Activated naive CD4-positive, alpha-beta T cell treated with anti-CD3 and anti-CD28 coated beads, Interleukin-2, amount 50 U/mL, for 24 hours (primary cell): ENCODE data around the gene TP53AIP1.

ENCODE experiments used
- H3K27ac Mint-ChIP-seq: one replicate; pipeline ENCODE4 v1.8.0; 2021; ENCODE audit warnings: mild to moderate bottlenecking, mixed read lengths
- H3K27me3 Mint-ChIP-seq: one replicate; pipeline ENCODE4 v1.8.0; 2021; ENCODE audit warnings: mixed read lengths
- H3K36me3 Mint-ChIP-seq: one replicate; pipeline ENCODE4 v1.8.0; 2021; ENCODE audit warnings: mixed read lengths
- H3K4me1 Mint-ChIP-seq: one replicate; pipeline ENCODE4 v1.8.0; 2021; ENCODE audit warnings: mixed read lengths
- H3K4me3 Mint-ChIP-seq: one replicate; pipeline ENCODE4 v1.8.0; 2021; ENCODE audit warnings: mild to moderate bottlenecking, mixed read lengths
- H3K9me3 Mint-ChIP-seq: one replicate; pipeline ENCODE4 v1.8.0; 2021; ENCODE audit warnings: mixed read lengths

TP53AIP1 gene

DNA sequence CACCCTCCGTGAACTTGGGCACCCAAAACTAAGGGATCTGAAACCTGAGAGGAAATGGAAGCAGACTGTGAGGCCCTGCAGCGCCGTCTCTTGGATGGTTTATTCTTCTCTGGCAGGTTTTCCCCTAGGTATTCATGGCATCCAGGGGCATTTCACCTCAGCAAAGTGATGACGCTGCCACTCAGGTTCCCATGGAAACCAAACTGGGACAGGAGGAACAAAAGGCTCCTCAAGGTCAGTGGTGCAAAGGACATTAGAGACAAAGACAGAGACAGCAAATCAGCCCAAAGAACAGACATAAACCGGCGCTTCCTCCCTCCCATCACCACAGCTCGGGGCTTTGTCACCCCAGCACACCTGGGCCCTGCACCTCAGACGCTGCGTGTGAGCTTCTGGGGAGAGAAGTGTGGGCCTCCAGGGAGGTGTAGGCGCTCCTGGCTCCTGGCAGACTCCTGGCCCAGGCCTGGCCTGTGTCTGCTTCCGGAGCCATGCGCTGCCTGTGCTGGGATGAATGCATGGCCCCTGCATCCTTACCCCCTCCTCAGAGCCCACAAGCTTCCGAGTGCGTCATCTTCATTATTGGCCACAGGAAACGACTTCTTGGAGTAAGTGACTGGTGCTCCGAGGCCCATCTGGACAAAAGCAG, 5.9 kb downstream of the TP53AIP1 start:
- H3K27ac Mint-ChIP-seq = no peak overlapping the region
- no peaks in the 10 kb centered on the region for H3K27me3 Mint-ChIP-seq
- H3K9me3 Mint-ChIP-seq = no peaks in the 10 kb centered on the region
- H3K4me1 Mint-ChIP-seq = no peaks in the 10 kb centered on the region
- H3K4me3 Mint-ChIP-seq = no peak overlapping the region
- H3K36me3 Mint-ChIP-seq = no peaks in the 10 kb centered on the region

DNA sequence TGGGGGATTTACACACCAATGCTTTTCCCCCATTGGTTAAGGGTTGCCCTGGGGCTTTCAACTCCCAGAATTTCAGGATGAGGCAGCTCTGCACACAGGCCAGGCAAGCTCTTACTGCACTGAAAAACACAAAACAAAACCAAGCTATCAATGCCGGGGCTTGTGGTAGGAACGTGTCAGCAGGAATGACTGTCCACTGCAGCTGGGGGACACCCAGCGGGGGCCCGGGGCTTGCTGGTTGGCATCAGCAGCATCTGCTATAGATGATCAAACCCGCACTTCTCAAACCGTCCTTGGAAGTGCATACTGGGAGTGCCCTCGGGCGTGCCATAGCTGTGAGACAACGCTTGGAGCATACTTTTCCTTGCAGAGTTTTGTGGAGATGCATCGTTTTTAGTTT, 7.7 kb downstream of the TP53AIP1 start:
- H3K9me3 Mint-ChIP-seq = no peaks in the 10 kb centered on the region
- no peak overlapping the region for H3K4me3 Mint-ChIP-seq
- H3K27me3 Mint-ChIP-seq = no peaks in the 10 kb centered on the region
- no peaks in the 10 kb centered on the region for H3K4me1 Mint-ChIP-seq
- no peaks in the 10 kb centered on the region for H3K36me3 Mint-ChIP-seq
- no peak overlapping the region for H3K27ac Mint-ChIP-seq

DNA sequence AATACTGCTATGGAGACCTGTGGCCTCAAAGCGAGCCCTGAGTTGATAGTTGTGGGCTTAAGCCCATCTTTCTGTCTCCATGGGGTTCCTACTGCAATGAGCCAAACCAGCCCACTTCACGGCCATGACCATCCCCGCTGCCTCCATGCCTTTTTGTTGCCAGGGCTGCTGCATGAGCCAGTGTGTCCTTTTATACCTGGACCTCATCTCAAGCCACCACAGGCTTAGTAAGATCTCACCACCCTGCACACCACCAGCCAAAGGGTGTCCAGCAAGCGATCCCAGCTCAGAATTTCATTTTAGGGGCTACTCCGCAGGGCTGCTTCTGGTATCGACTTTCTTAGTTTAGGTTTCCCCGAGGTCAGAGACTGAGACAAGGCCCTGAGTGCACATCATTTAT, 8.3 kb downstream of the TP53AIP1 start:
- H3K36me3 Mint-ChIP-seq = no peaks in the 10 kb centered on the region
- no peaks in the 10 kb centered on the region for H3K9me3 Mint-ChIP-seq
- H3K4me1 Mint-ChIP-seq = peaks cover 2% of the 10 kb centered on the region
- no peak overlapping the region for H3K27ac Mint-ChIP-seq
- no peak overlapping the region for H3K4me3 Mint-ChIP-seq
- H3K27me3 Mint-ChIP-seq = no peaks in the 10 kb centered on the region

DNA sequence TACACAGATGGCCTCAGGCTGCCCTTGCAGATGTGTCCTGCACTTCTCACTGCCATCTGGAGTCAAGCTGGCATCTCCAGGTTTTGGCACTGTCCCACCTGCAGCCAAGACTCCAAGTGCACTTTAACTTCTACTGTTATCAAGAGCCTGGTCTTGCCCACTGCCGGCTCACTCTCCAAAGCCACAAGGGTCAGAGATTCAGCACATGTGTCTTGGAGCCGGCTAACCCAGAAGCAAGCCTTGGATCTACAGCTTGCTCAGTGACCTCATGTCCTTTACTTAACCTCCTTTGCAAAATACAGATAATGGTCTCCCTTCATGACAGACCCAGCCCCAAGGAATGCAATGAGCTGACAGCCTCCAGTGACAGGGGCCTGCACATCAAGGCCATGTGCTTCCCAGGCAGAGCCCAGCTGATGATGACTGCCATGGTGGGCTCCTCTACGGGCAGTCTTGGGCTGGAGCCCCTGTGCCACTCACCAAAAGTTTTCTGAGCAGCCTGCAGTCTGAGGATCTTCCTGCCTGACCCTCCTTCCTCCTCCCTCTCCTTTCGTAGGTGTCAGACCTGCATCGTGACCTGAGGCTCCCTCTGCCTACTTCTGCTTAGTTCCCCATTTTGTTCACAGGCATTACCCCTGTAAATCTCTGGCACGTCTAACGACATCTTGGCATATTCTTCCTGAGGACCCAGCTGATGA, 9.0 kb downstream of the TP53AIP1 start:
- Mint-ChIP-seq H3K27ac (no peak overlapping the region), H3K4me3 (no peak overlapping the region), H3K4me1 (peaks cover 6% of the 10 kb centered on the region), H3K36me3 (no peaks in the 10 kb centered on the region), H3K27me3 (no peaks in the 10 kb centered on the region), H3K9me3 (no peaks in the 10 kb centered on the region)

DNA sequence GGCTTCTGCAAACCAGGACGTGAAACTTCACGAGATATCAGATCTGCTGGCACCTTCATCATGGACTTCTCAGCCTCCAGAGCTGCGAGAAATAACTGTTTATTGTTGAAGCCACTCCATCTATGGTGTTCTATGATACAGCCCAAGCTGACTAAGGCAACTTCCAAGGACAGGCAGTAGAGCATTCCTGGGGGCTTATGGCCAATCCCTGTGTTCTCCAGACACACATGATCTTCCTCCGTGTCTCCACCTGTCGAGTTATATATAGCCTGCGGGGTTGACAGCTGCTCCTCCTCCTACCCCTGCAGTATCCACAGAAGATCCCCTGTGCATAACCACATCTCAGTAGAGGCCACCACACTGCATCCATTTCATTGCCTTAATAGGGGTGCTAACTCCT, 11.0 kb downstream of the TP53AIP1 start:
- Mint-ChIP-seq H3K27ac (no peak overlapping the region), H3K9me3 (no peaks in the 10 kb centered on the region)

DNA sequence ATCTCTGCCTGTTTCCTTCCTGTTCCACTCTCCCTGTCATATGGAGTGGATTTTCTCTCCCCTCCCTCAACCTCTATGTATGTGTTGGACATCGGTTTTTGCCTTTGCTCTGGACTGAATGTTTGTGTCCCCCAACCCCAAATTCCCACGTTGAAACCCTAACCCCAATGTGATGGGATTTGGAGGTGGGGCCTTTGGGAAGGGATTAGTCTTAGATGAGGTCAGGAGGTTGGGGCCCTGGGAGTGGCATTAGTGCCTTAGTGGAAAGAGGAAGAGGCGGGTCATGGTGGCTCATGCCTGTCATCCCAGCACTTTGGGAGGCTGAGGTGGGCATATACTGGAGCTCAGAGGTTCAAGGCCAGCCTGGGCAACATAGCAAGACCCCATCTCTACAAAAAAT, 11.6 kb downstream of the TP53AIP1 start:
- peaks cover 14% of the 10 kb centered on the region for H3K4me1 Mint-ChIP-seq
- H3K9me3 Mint-ChIP-seq = no peaks in the 10 kb centered on the region
- H3K36me3 Mint-ChIP-seq = no peaks in the 10 kb centered on the region
- H3K27ac Mint-ChIP-seq = peak overlapping the region; percentile 47
- no peak overlapping the region for H3K4me3 Mint-ChIP-seq
- no peaks in the 10 kb centered on the region for H3K27me3 Mint-ChIP-seq

More for the DNA sequence above, 11.0 kb downstream of the TP53AIP1 start:
- Mint-ChIP-seq H3K4me1 (peaks cover 14% of the 10 kb centered on the region), H3K27me3 (no peaks in the 10 kb centered on the region), H3K36me3 (no peaks in the 10 kb centered on the region), H3K4me3 (no peak overlapping the region)

DNA sequence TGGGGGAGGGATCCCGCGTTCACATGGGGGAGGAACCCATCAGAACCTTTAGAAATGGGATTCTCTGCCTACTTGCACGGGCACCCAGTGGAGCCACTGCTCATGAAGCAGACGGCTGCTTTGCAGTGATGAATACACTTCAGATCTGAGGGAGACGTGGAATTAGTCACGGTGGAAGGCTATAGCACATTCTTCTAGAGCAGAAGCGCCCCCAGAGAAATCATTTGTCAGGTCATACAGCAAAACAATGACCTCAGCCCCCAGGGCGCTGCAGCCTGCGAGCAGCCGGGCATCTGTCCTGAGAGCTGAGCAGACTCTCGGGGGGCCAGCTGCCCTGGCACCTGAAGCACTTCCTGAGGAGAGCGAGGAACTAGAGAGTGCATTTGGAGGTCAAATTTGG, 12.7 kb downstream of the TP53AIP1 start:
- Mint-ChIP-seq H3K9me3 (no peaks in the 10 kb centered on the region), H3K4me3 (no peak overlapping the region), H3K27me3 (no peaks in the 10 kb centered on the region), H3K27ac (no peak overlapping the region), H3K36me3 (no peaks in the 10 kb centered on the region), H3K4me1 (peaks cover 14% of the 10 kb centered on the region)

DNA sequence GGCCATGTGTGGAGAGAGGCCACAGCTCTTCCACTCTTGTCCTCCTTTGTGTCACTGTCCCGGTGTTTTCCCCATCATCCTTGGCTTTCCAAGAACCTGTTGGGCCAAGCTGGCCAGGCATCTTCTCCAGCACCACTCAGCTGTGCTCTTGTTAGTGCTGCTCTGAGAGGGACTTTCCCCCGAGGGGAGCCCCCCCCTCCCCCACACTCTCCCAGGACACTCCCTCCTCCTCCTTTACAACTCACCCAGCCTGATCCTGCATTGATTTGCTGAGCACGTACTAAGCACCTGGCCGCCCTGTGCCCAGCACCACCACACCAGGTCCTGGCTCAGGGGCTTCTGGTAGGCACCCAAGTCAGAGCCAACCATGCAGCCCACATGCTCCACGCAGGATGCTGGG, 13.2 kb downstream of the TP53AIP1 start:
- Mint-ChIP-seq H3K4me1 (peaks cover 14% of the 10 kb centered on the region), H3K36me3 (no peaks in the 10 kb centered on the region), H3K4me3 (no peak overlapping the region), H3K27ac (no peak overlapping the region), H3K27me3 (no peaks in the 10 kb centered on the region), H3K9me3 (no peaks in the 10 kb centered on the region)

DNA sequence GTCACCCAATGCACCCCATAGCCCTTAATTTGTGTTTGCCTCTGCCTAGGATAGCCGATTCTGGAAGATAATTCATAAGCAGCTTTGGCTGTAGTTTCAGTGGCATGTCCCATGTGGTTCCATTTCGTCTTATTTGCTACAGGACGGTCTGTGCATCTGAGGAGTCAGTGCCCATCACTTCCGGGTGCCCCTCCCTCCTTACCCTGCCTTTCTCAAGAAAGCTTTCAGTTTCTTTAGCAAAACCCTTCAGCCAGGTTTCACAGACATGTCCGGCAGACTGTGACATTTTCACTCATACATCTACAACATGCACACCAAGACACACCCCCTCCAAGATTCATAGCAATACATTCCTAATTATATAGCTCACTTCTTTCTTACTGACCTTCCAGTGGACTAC, 14.3 kb downstream of the TP53AIP1 start:
- no peak overlapping the region for H3K27ac Mint-ChIP-seq
- H3K27me3 Mint-ChIP-seq = no peaks in the 10 kb centered on the region
- H3K4me3 Mint-ChIP-seq = peak overlapping the region; percentile 31
- no peaks in the 10 kb centered on the region for H3K9me3 Mint-ChIP-seq
- H3K4me1 Mint-ChIP-seq = peaks cover 14% of the 10 kb centered on the region
- no peaks in the 10 kb centered on the region for H3K36me3 Mint-ChIP-seq

DNA sequence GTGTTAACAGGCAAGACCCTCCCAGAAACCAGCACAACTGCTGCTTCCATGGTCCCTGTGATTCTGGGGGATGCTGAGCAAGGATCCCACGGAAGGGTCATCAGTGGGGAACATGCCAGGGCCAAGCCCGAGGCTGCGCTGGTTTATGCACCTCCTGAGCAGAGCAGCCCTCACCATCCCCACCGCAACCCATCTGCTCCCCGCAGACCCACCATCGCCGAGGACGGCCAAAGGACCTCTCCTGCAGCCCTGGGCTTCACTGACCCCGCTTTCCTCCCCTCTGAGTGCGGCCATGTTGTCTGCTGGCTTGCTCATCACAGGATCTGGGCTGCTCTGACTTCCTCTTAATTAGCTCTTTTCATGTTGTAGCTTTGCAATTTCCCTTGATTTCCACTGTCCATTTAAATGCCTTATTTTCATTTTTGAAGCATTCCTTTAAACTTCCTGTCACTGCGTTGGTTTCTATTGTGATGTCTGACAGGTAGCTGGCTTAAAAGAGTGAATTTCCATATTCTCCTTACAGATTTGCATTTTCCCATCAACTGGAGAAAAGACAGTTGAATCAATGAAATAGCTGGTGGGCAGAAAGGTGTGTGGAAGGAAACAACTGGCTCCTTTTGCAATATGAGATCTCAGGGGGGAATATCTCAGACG, 14.9 kb downstream of the TP53AIP1 start:
- no peaks in the 10 kb centered on the region for H3K9me3 Mint-ChIP-seq
- no peaks in the 10 kb centered on the region for H3K27me3 Mint-ChIP-seq
- H3K4me3 Mint-ChIP-seq = no peak overlapping the region
- no peaks in the 10 kb centered on the region for H3K36me3 Mint-ChIP-seq
- H3K27ac Mint-ChIP-seq = no peak overlapping the region
- peaks cover 14% of the 10 kb centered on the region for H3K4me1 Mint-ChIP-seq

DNA sequence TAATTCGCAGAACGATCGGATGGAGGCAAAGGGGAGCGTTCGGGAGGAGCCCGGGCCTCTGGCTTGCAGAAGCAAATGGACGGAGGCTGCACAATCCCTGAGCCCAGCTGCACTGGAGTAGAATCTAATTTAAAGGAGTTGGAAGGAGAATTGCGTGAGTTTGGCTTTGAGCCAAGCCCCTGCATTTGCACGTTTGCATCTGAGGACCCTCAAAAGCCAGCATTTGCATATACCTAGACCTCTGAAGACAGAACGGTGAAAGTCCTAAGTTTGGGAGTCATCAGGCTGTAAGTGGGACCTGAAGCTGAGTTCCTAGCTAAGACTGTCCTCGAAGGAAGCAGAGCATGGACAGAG, 15.6 kb downstream of the TP53AIP1 start:
- no peaks in the 10 kb centered on the region for H3K27me3 Mint-ChIP-seq

DNA sequence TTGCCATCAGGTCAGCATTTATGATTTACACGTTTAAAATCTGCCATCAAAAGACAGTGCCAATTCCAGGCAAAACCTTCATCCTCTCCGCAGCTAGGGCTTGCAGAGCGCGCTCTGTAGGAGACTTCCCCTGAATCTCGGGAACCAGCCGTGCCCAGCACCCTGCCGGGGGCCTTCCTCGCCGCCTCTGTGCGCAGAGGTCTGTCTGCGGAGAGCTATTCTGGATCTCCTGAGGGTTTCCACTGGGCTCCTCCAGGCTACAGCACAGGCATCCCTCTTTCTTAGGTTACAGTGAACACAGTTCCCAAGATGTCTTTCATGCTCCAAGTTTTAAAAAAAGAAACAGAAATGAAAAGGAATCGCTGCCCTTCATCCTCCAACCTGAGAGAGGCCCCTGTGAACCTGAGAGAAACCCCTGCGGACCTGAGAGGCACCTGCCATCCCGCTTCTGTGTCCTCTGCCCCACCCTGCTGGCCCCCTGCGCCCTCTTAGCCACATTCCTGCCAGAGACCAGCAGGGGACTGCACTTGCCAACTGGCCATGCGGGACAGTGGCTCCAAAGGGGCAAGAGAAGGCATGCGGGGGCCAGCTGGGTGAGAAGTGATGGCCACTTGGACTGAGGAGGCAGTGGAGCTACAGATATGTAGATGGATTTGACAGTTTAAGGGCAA, 16.1 kb downstream of the TP53AIP1 start:
- Mint-ChIP-seq H3K4me3 (no peak overlapping the region), H3K9me3 (no peaks in the 10 kb centered on the region), H3K27ac (no peak overlapping the region), H3K4me1 (peaks cover 14% of the 10 kb centered on the region), H3K27me3 (no peaks in the 10 kb centered on the region), H3K36me3 (no peaks in the 10 kb centered on the region)

More for the DNA sequence above, 15.6 kb downstream of the TP53AIP1 start:
- Mint-ChIP-seq H3K27ac (no peak overlapping the region), H3K4me3 (no peak overlapping the region), H3K36me3 (no peaks in the 10 kb centered on the region), H3K4me1 (peaks cover 14% of the 10 kb centered on the region), H3K9me3 (no peaks in the 10 kb centered on the region)

DNA sequence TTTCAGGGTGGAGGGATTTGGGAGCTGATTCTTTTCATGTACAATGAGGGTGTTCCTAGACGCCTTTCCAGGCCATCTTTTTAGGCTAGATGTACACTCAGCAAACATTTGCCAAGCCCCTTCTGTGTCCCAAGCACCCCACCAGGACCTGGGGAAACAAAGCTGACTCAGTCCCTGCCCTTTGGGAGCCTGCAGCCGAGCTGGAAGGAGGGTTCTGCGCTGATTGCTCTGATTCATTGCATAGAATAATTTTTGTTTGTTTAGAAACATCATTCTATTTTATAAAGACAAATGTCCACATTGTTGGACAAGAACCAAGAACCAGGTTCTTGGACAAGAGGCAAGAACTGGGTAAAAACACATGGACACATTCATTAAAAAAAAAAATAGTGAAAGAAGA, 16.7 kb downstream of the TP53AIP1 start:
- H3K9me3 Mint-ChIP-seq = no peaks in the 10 kb centered on the region
- H3K36me3 Mint-ChIP-seq = no peaks in the 10 kb centered on the region
- peaks cover 14% of the 10 kb centered on the region for H3K4me1 Mint-ChIP-seq
- no peak overlapping the region for H3K27ac Mint-ChIP-seq
- H3K4me3 Mint-ChIP-seq = no peak overlapping the region
- H3K27me3 Mint-ChIP-seq = no peaks in the 10 kb centered on the region

DNA sequence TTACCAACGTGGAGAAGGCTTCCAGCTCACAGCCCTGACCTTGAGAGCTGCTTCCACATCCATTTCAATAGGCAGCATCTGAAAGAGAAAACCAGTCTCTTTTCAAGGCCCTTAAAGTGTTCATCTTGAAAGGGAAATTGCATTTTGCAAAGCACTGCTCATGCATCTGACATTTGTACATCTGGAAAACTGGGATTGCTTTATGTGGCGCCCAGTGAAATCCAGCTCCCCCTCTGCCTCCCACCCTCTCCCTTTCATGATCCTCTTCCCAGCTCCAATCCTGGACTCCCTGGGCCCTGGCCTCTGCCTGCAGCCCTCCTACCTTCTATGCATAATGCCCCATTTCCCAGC, 17.4 kb downstream of the TP53AIP1 start:
- no peak overlapping the region for H3K4me3 Mint-ChIP-seq
- H3K27me3 Mint-ChIP-seq = no peaks in the 10 kb centered on the region
- H3K27ac Mint-ChIP-seq = no peak overlapping the region
- no peaks in the 10 kb centered on the region for H3K9me3 Mint-ChIP-seq
- H3K4me1 Mint-ChIP-seq = peaks cover 14% of the 10 kb centered on the region
- H3K36me3 Mint-ChIP-seq = no peaks in the 10 kb centered on the region

DNA sequence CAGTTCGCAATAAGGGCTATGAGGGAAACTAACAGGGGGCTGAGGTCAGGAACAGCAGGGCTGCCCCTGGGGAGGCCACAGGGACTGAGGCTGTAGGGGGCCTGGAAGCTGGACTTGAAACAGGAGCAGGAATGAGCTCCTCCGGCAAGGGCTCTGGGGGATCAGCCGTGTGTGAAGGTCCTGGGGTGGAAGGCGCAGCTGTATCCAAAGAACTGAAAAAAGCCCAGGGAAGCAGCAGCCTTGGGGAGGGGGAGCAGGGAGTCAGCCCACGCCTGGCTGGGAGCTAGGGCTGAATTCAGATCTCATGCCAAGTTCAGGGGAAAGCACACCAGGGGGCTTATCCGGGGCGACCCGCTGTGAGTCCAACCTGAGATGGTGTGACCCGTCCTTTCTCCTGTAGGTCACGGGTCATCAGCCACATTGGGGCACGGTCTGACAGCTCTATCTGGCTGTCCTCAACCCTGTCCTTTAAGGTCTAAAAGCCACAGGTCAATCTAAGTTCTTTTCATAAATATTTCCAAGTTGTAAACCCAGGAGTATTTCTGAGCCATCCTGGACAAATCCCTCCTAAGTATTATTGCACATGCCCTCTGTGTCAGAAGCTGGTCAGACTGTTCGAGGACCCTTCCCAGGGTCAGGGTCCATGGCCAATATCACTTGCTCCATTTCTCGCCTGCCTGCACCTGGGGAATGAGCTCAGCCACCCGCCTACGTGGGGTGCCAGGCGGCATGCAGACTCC, 18.0 kb downstream of the TP53AIP1 start:
- H3K4me3 Mint-ChIP-seq = no peak overlapping the region
- no peak overlapping the region for H3K27ac Mint-ChIP-seq
- H3K27me3 Mint-ChIP-seq = no peaks in the 10 kb centered on the region
- peaks cover 14% of the 10 kb centered on the region for H3K4me1 Mint-ChIP-seq
- H3K9me3 Mint-ChIP-seq = no peaks in the 10 kb centered on the region
- H3K36me3 Mint-ChIP-seq = no peaks in the 10 kb centered on the region
